ENCODE results near the gene KLHDC10.
"Not testable (repeated sequence)": the region's sequence is repeated elsewhere in the genome, so short reads cannot be mapped to it uniquely, and the experiment has no call there.

KLHDC10 gene

DNA sequence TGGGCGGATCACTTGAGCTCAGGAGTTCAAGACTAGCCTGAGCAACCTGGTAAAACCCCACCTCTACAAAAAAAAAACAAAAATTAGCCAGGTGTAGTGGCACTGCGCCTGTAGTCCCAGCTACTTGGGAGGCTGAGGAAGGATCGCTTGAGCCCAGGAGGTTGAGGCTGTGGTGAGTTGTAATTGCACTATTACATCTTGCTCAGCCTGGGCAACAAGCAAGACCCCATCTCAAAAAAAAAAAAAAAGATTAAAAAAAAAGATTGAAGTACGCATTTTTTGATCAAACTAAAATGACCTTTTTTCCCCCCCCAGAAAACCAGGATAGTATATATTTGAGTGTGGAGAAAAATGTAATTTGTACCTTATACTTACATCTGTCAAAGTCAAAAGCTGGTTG is 29.8 kb upstream of the KLHDC10 start:
- Histone ChIP-seq H3K9me3 (ENCODE audit: insufficient read depth, low read length) (no peaks in the 10 kb centered on the region), H3K27me3 (ENCODE audit: low read depth, low read length) (no peaks in the 10 kb centered on the region), H2AFZ (ENCODE audit: low read depth, low read length) (no peak overlapping the region), H3K79me2 (ENCODE audit: low read length) (no peaks in the 10 kb centered on the region), H3K9ac (ENCODE audit: low read length) (no peak overlapping the region), H3K36me3 (replicated peaks; ENCODE audit: low read depth, low read length) (peaks cover 18% of the 10 kb centered on the region), H3K27ac (ENCODE audit: low read length) (no peak overlapping the region), H3K4me3 (ENCODE audit: low read length) (no peak overlapping the region), H4K20me1 (ENCODE audit: insufficient read depth, low read length) (no peaks in the 10 kb centered on the region), H3K4me1 (ENCODE audit: low read length) (no peaks in the 10 kb centered on the region), H3K4me2 (ENCODE audit: low read length) (no peak overlapping the region)
- TF ChIP-seq, protein P1, sequence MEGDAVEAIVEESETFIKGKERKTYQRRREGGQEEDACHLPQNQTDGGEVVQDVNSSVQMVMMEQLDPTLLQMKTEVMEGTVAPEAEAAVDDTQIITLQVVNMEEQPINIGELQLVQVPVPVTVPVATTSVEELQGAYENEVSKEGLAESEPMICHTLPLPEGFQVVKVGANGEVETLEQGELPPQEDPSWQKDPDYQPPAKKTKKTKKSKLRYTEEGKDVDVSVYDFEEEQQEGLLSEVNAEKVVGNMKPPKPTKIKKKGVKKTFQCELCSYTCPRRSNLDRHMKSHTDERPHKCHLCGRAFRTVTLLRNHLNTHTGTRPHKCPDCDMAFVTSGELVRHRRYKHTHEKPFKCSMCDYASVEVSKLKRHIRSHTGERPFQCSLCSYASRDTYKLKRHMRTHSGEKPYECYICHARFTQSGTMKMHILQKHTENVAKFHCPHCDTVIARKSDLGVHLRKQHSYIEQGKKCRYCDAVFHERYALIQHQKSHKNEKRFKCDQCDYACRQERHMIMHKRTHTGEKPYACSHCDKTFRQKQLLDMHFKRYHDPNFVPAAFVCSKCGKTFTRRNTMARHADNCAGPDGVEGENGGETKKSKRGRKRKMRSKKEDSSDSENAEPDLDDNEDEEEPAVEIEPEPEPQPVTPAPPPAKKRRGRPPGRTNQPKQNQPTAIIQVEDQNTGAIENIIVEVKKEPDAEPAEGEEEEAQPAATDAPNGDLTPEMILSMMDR (IDR thresholded peaks at IDR 0.05; ENCODE audit: low read depth, low read length): no peak
- TF ChIP-seq EZH2phosphoT487 (IDR thresholded peaks at IDR 0.05; ENCODE audit: low read depth): no peak

DNA sequence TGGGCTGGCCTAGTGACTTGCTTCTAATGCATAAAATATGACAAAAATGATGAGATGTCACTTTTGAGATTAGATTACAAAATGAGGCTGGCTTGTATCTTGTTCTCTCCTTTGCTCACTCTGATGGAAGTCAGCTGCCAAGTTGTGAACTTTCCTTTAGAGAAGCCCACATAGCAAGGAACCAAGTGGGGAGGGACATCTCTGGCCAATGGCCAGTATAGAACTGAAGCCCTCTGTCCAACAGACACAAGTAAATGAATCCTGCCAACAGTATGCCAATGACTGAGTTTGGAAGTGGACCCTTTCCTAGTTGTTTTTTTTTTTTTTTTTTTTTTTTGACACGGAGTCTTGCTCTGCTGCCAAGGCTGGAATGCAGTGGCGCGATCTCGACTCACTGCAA is 22.5 kb upstream of the KLHDC10 start:
- no peak overlapping the region for H3K27ac ChIP-seq (ENCODE audit: low read length)
- H3K4me3 ChIP-seq (ENCODE audit: low read length): no peak overlapping the region
- no peaks in the 10 kb centered on the region for H4K20me1 ChIP-seq (ENCODE audit: insufficient read depth, low read length)
- H2AFZ ChIP-seq (ENCODE audit: low read depth, low read length): no peak overlapping the region
- peaks cover 4% of the 10 kb centered on the region for H3K4me1 ChIP-seq (ENCODE audit: low read length)
- H3K9me3 ChIP-seq (ENCODE audit: insufficient read depth, low read length): no peaks in the 10 kb centered on the region
- TF ChIP-seq, protein P1 (IDR thresholded peaks at IDR 0.05; ENCODE audit: low read depth, low read length): no peak
- TF ChIP-seq EZH2phosphoT487 (IDR thresholded peaks at IDR 0.05; ENCODE audit: low read depth): no peak
- H3K36me3 ChIP-seq (replicated peaks; ENCODE audit: low read depth, low read length): no peaks in the 10 kb centered on the region
- no peak overlapping the region for H3K9ac ChIP-seq (ENCODE audit: low read length)
- H3K4me2 ChIP-seq (ENCODE audit: low read length): no peak overlapping the region
- H3K79me2 ChIP-seq (ENCODE audit: low read length): peaks cover 22% of the 10 kb centered on the region
- no peaks in the 10 kb centered on the region for H3K27me3 ChIP-seq (ENCODE audit: low read depth, low read length)

DNA sequence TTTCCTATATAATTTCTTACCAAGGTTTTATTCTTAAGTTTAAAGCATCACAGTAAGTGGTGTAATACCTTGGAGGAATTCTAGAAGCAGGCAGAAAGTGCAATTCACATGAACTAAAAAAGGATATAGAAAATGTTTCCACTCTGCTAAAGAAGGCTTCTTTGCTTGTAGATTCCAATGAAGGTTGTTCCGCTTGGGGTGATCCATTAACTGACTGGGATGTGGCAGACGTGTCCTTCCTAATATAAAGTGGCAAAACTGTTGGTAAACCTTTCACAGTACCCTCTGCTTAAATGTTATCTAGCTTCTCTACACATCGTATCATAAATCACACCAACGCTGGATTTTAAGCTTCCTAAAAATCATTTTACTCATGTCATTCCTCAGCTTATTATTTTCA is 21.4 kb upstream of the KLHDC10 start:
- H3K4me2 ChIP-seq (ENCODE audit: low read length): no peak overlapping the region
- no peak overlapping the region for H3K9ac ChIP-seq (ENCODE audit: low read length)
- H3K27me3 ChIP-seq (ENCODE audit: low read depth, low read length): no peaks in the 10 kb centered on the region
- peaks cover 4% of the 10 kb centered on the region for H3K4me1 ChIP-seq (ENCODE audit: low read length)
- H3K79me2 ChIP-seq (ENCODE audit: low read length): peaks cover 22% of the 10 kb centered on the region
- no peak overlapping the region for H3K4me3 ChIP-seq (ENCODE audit: low read length)
- TF ChIP-seq EZH2phosphoT487 (IDR thresholded peaks at IDR 0.05; ENCODE audit: low read depth): no peak
- TF ChIP-seq, protein P1 (IDR thresholded peaks at IDR 0.05; ENCODE audit: low read depth, low read length): no peak
- no peaks in the 10 kb centered on the region for H3K9me3 ChIP-seq (ENCODE audit: insufficient read depth, low read length)
- no peaks in the 10 kb centered on the region for H3K36me3 ChIP-seq (replicated peaks; ENCODE audit: low read depth, low read length)
- H2AFZ ChIP-seq (ENCODE audit: low read depth, low read length): no peak overlapping the region
- no peak overlapping the region for H3K27ac ChIP-seq (ENCODE audit: low read length)
- no peaks in the 10 kb centered on the region for H4K20me1 ChIP-seq (ENCODE audit: insufficient read depth, low read length)

DNA sequence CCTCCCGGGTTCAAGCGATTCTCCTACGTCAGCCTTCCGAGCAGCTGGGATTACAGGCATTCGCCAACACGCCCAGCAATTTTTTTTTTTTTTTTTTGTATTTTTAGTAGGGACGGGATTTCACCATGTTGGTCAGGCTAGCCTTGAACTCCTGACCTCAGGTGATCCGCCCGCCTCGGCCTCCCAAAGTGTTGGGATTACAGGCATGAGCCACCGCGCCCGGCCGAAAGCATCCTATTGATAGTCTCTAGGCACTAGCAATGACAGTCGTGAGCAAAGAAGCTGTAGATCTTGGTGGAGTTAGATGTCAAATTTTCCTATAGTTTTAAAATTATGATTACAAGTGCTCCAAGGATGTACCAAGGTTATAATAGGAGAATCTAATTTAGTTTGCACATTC is 18.1 kb upstream of the KLHDC10 start:
- H3K4me2 ChIP-seq (ENCODE audit: low read length); H3K27me3 ChIP-seq (ENCODE audit: low read depth, low read length); H3K4me3 ChIP-seq (ENCODE audit: low read length); H3K9me3 ChIP-seq (ENCODE audit: insufficient read depth, low read length); H4K20me1 ChIP-seq (ENCODE audit: insufficient read depth, low read length); H2AFZ ChIP-seq (ENCODE audit: low read depth, low read length); H3K36me3 ChIP-seq (replicated peaks; ENCODE audit: low read depth, low read length); H3K27ac ChIP-seq (ENCODE audit: low read length); H3K4me1 ChIP-seq (ENCODE audit: low read length); H3K9ac ChIP-seq (ENCODE audit: low read length): not testable (repeated sequence)
- H3K79me2 ChIP-seq (ENCODE audit: low read length): peaks cover 22% of the 10 kb centered on the region

DNA sequence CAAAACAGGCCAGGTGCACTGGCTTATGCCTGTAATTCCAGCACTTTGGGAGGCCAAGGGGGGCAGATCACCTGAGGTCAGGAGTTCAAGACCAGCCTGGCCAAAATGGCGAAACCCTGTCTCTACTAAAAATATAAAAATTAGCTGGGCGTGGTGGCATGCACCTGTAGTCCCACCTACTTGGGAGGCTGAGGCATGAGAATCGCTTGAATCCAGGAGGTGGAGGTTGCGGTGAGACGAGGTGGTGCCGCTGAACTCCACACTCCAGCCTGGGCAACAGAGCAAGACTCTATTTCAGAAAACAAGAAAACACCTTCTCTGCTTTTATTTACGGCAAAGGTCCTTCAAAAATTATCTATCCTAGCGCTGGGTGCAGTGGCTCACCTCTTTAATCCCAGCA is 15.1 kb upstream of the KLHDC10 start:
- not testable (repeated sequence) for H2AFZ ChIP-seq (ENCODE audit: low read depth, low read length); H3K4me2 ChIP-seq (ENCODE audit: low read length); H3K4me3 ChIP-seq (ENCODE audit: low read length)

More for the DNA sequence above, 15.1 kb upstream of the KLHDC10 start:
- H3K79me2 ChIP-seq (ENCODE audit: low read length); H3K27ac ChIP-seq (ENCODE audit: low read length); H3K9ac ChIP-seq (ENCODE audit: low read length); H3K27me3 ChIP-seq (ENCODE audit: low read depth, low read length); H3K9me3 ChIP-seq (ENCODE audit: insufficient read depth, low read length); H4K20me1 ChIP-seq (ENCODE audit: insufficient read depth, low read length); H3K36me3 ChIP-seq (replicated peaks; ENCODE audit: low read depth, low read length); H3K4me1 ChIP-seq (ENCODE audit: low read length): not testable (repeated sequence)
